ENCODE measurements around the gene IGSF23. TPM values are rescaled to one million over a fixed set of nuclear protein-coding genes. Genes with fewer than 3 reads are reported as not detected.
A peak's percentile ranks its signal among the peaks of the same experiment; 100 is the strongest.
"Not testable (repeated sequence)": the region's sequence is repeated elsewhere in the genome, so short reads cannot be mapped to it uniquely, and the experiment has no call there.

Gene IGSF23
- total RNA-seq, 4 donors from 2014 or later = 7.5 to 20.7 (median 11.0) TPM; not detected in 1

GRCh38 chr19:44677019-44677811 lies 63.9 kb downstream of the IGSF23 start:
- Histone ChIP-seq H3K4me1 (peaks cover 0 to 10% (median 0%) of the 10 kb centered on the region in 4 donors), H3K36me3 (peaks cover 0 to 4% (median 0%) of the 10 kb centered on the region in 3 donors), H3K27ac (no peak overlapping the region), H3K4me3 (no peak overlapping the region), H3K27me3 (no peaks in the 10 kb centered on the region), H3K9me3 (no peaks in the 10 kb centered on the region)
- TF ChIP-seq CTCF (IDR thresholded peaks at IDR 0.05) = no peak
- TF ChIP-seq POLR2A (IDR thresholded peaks at IDR 0.05) = no peak
- no peak for DNase-seq

DNA sequence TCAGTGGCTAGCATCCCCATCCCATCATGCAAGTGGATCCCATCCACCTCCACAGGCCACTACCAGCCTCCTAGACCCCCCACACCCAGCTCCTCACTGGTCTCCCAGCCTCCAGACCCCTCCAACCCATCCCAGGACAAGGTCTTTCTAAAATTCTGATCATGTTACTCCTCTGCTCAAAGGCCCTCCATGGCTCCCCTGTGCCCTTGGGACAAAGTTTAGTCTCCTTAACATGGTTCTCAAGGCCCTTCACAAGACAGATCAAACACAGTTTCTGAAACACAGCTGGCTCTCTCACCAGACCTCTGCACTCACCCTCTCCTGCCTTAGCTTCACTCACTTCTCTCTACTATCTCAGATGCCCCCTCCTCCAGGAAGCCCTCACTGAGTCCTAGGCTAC lies 67.2 kb downstream of the IGSF23 start:
- no peak for DNase-seq
- Histone ChIP-seq H3K36me3 (peaks cover 0 to 4% (median 0%) of the 10 kb centered on the region in 3 donors), H3K9me3 (no peaks in the 10 kb centered on the region), H3K27ac (no peak overlapping the region), H3K4me1 (peaks cover 0 to 10% (median 0%) of the 10 kb centered on the region in 4 donors), H3K27me3 (no peaks in the 10 kb centered on the region), H3K4me3 (no peak overlapping the region)
- TF ChIP-seq CTCF (IDR thresholded peaks at IDR 0.05) = no peak
- no peak for TF ChIP-seq POLR2A (IDR thresholded peaks at IDR 0.05)

DNA sequence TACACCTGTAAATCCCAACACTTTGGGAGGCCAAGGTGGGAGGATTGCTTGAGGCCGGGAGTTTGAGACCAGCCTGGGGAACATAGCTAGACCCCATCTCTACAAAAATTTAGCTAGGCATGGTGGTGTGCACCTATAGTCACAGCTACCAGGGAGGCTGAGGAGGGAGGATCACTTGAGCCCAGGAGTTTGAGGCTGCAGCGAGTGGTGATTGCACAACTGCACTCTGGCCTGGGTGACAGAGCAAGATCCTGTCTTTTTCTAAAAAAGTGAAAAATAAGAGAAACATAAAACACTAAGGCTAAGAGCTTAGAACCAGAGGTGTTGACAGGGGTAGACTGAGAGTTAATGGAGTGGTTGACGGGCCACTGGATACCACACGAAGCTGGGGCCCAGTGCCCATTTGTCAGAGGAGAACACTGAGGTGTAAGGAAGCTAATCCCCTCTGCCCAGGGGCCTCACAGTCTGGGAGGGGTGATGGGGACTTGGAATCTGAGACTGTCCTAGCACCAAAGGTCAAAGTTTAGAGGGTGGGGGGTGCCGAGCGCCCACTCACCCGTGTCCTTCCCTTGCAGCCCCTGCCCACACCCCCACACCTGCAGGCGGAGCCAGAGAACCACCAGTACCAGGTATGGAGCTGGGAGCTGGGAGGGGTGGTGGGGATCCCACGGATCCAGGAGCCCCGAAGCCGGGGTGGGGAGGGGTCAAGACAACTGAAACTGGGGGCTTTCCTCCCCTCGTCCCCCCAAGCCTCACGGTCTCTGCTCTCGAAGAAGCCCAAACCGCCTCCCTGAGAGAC lies 68.8 kb downstream of the IGSF23 start:
- Histone ChIP-seq H3K4me1 (peaks cover 0 to 10% (median 0%) of the 10 kb centered on the region in 4 donors), H3K4me3 (no peak overlapping the region), H3K27ac (no peak overlapping the region), H3K9me3 (no peaks in the 10 kb centered on the region), H3K36me3 (no peaks in the 10 kb centered on the region), H3K27me3 (no peaks in the 10 kb centered on the region)
- no peak for DNase-seq
- no peak for TF ChIP-seq CTCF (IDR thresholded peaks at IDR 0.05)
- TF ChIP-seq POLR2A (IDR thresholded peaks at IDR 0.05) = no peak

- no peak for TF ChIP-seq POLR2A (IDR thresholded peaks at IDR 0.05)
- Histone ChIP-seq H3K27me3 (no peaks in the 10 kb centered on the region), H3K27ac (no peak overlapping the region), H3K4me1 (peaks cover 0 to 10% (median 0%) of the 10 kb centered on the region in 4 donors), H3K36me3 (no peaks in the 10 kb centered on the region), H3K9me3 (no peaks in the 10 kb centered on the region), H3K4me3 (no peak overlapping the region)
- no peak for DNase-seq
Measured at GRCh38 chr19:44682807-44683206, 69.4 kb downstream of the IGSF23 start.

DNA sequence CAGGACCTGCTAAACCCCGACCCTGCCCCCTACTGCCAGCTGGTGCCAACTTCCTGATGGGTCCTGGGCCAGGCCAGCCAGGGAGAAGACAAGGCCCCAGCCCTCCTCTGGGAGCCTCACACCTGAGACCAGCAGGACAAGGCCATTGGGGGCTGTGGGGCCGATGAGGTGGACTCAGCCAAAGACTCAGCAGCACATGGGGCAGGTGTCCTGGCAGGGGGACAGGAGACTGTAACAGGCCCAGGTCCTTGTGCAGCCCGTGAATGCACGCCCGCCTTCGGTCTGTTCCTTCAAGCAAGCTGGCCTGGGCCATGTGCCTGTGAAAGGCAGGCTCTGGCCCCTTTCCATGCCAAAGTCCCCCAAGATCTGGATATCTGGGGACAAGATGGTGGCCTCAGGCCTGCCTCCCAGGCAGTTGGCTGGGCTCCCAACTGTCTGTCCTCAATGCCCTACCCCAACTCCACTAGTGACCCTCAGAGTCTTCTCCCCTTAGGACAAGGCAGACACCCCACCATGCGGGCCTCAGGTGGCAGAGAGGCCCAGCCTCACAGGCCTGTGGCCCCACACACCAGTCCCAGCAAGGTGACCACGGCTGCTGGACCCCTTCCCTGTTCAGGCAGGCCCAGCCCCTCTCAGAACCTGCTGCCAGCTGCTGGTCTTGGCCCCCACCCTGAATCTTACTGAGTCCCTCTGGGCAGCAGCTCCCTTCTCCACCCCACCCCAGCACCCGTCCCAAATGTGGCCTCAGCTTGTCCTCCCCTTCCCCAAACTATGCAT lies 70.3 kb downstream of the IGSF23 start:
- H3K4me3 ChIP-seq = no peak overlapping the region
- H3K27ac ChIP-seq = no peak overlapping the region
- H3K36me3 ChIP-seq = no peaks in the 10 kb centered on the region
- no peak for DNase-seq
- H3K9me3 ChIP-seq = no peaks in the 10 kb centered on the region
- TF ChIP-seq POLR2A (IDR thresholded peaks at IDR 0.05) (no peak), CTCF (IDR thresholded peaks at IDR 0.05) (no peak)
- H3K4me1 ChIP-seq = peaks cover 0 to 10% (median 0%) of the 10 kb centered on the region in 4 donors
- H3K27me3 ChIP-seq = no peaks in the 10 kb centered on the region

DNA sequence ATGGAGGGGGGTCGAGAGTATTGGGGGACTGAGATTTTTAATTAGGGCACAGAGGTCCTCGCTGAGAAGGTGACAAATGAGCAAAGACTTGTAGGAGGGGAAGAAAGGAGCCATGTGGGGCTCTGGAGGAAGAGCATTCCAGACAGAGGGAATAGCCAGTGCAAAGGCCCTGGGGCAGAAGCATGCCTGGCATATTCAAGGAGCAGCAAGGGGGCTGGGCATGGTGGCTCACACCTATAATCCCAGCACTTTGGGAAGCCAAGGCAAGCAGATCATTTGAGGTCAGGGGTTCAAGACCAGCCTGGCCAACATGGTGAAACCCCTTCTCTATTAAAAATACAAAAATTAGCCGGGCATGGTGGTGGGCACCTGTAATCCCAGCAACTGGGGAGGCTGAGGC lies 71.0 kb downstream of the IGSF23 start:
- not testable (repeated sequence) for H3K36me3 ChIP-seq, DNase-seq, H3K9me3 ChIP-seq, H3K4me3 ChIP-seq, H3K27me3 ChIP-seq
- H3K4me1 ChIP-seq = peaks cover 0 to 15% (median 0%) of the 10 kb centered on the region in 4 donors
- H3K27ac ChIP-seq = peak overlapping the region in 2 of 4 donors; percentile 39 to 64

All from Peyer's patch (tissue), 4 donors.